DND-41 (cell line): ENCODE results near the gene KAT2A.

ENCODE experiments used
- ATAC-seq: fragments of 200-7000 bp; cut with Tn5 transposase; 3 replicates; pipeline ENCODE4 v1.9.1; 2021; ENCODE audit warnings: low read depth; ENCODE audit not compliant: insufficient read depth
- DNase-seq: peaks from one replicate; pipeline ENCODE4 v3.0.0-alpha.2; 2020
- H2AFZ ChIP-seq: 2 replicates; pipeline ENCODE4 v1.6.0; 2012; ENCODE audit warnings: low read depth, low read length
- H3K27ac ChIP-seq: 2 replicates; pipeline ENCODE4 v1.5.1; 2012; ENCODE audit warnings: low read length, inconsistent platforms
- H3K27me3 ChIP-seq: fragments of 200-600 bp; sonication (generic); 2 replicates; pipeline ENCODE4 v1.6.0; 2012; ENCODE audit warnings: low read length, mild to moderate bottlenecking, inconsistent platforms; ENCODE audit not compliant: insufficient read depth, poor library complexity
- H3K36me3 ChIP-seq: 2 replicates; pipeline ENCODE4 v1.5.1; 2012; ENCODE audit warnings: low read length, inconsistent platforms; ENCODE audit not compliant: insufficient read depth
- H3K4me1 ChIP-seq: 2 replicates; pipeline ENCODE4 v1.5.1; 2012; ENCODE audit warnings: mild to moderate bottlenecking, low read length; ENCODE audit not compliant: insufficient read depth
- H3K4me2 ChIP-seq: 2 replicates; pipeline ENCODE4 v1.6.0; 2012; ENCODE audit warnings: mild to moderate bottlenecking, moderate library complexity, low read length, inconsistent platforms; ENCODE audit not compliant: insufficient read depth
- H3K4me3 ChIP-seq, 2 experiments: fragments of 200-600 bp in 1 of 2; shearing (Covaris generic) in 1 of 2; 2 replicates each; pipeline ENCODE4 v1.5.1; 2012 to 2016; ENCODE audit warnings: inconsistent platforms in 2 of 2, low read length in 2 of 2, mild to moderate bottlenecking in 2 of 2, low read depth in 1 of 2, moderate library complexity in 1 of 2
- H3K79me2 ChIP-seq: 2 replicates; pipeline ENCODE4 v1.6.0; 2012; ENCODE audit warnings: low read length, inconsistent platforms; ENCODE audit not compliant: insufficient read depth
- H3K9ac ChIP-seq: 2 replicates; pipeline ENCODE4 v1.6.0; 2012; ENCODE audit warnings: low read depth, mild to moderate bottlenecking, inconsistent platforms, low read length, moderate library complexity
- H3K9me3 ChIP-seq: 2 replicates; pipeline ENCODE4 v1.5.1; 2012; ENCODE audit warnings: low read length, moderate library complexity, mild to moderate bottlenecking, inconsistent platforms; ENCODE audit not compliant: insufficient read depth, severe bottlenecking
- H4K20me1 ChIP-seq: 2 replicates; pipeline ENCODE4 v1.6.0; 2012; ENCODE audit warnings: low read length; ENCODE audit not compliant: insufficient read depth
- EZH2 ChIP-seq: IDR thresholded peaks from 3 replicates; pipeline ENCODE4 v1.6.1; 2012; ENCODE audit warnings: borderline replicate concordance, low read depth, mild to moderate bottlenecking, moderate library complexity, low read length, inconsistent platforms; ENCODE audit not compliant: severe bottlenecking
- TF ChIP-seq, protein P1 (sequence below): IDR thresholded peaks from 2 replicates; pipeline ENCODE4 v1.5.1; 2012; ENCODE audit warnings: borderline replicate concordance, low read length, moderate library complexity, mild to moderate bottlenecking; ENCODE audit not compliant: poor library complexity, severe bottlenecking; ENCODE audit errors: extremely low read depth

The KAT2A gene

DNA sequence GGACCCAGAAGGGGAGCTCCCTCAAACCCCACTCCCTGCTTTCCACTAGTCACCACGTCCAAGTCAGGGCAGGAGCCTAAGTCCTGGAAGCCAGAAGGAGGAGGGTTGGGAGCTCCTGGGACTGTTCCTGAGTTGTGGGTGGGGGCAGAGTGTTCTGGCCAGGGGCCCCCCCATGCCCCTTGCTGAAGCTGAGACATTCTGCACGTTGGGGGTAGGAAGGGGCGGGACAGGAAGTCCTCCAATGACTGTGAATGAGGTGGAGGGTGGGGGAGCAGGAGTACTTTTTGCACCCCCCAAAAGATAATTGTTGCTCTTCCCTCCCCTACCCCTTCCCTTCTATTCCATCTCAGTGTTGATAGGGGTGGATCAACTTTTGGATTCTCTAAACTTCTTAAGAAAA, 49.4 kb downstream of the KAT2A start:
- Histone ChIP-seq H3K4me2 (no peak overlapping the region), H3K4me3 (no peak overlapping the region), H3K9ac (no peak overlapping the region), H2AFZ (no peak overlapping the region), H3K36me3 (no peaks in the 10 kb centered on the region), H3K79me2 (no peaks in the 10 kb centered on the region), H3K4me1 (peaks cover 10% of the 10 kb centered on the region; the same call in 1 of the 2 replicates), H3K27ac (no peak overlapping the region), H3K9me3 (no peaks in the 10 kb centered on the region), H4K20me1 (no peaks in the 10 kb centered on the region), H3K27me3 (peaks cover 18% of the 10 kb centered on the region)
- DNase-seq (no peak), ATAC-seq (no peak)
- TF ChIP-seq EZH2: no peak
- TF ChIP-seq, protein P1, sequence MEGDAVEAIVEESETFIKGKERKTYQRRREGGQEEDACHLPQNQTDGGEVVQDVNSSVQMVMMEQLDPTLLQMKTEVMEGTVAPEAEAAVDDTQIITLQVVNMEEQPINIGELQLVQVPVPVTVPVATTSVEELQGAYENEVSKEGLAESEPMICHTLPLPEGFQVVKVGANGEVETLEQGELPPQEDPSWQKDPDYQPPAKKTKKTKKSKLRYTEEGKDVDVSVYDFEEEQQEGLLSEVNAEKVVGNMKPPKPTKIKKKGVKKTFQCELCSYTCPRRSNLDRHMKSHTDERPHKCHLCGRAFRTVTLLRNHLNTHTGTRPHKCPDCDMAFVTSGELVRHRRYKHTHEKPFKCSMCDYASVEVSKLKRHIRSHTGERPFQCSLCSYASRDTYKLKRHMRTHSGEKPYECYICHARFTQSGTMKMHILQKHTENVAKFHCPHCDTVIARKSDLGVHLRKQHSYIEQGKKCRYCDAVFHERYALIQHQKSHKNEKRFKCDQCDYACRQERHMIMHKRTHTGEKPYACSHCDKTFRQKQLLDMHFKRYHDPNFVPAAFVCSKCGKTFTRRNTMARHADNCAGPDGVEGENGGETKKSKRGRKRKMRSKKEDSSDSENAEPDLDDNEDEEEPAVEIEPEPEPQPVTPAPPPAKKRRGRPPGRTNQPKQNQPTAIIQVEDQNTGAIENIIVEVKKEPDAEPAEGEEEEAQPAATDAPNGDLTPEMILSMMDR: no peak

DNA sequence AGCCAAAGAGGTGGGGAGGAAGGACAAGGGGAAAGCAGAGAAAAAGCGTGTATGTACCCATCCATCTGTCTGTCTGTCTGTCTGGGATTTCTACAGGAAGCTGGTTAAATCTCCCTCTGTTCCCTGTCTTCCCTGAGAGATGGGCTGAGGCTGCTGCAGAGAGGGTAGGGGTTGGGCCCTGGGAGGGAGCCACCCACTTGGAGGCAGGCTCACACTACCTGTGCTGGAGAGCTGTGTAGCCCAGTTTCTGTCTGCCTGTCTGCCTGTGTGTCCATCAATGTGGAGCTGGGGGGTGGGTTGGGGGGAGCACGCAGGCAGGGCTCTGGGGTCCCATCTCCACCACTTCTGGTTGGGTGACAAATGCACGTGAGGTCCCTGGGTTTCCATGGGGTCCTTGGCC, 52.2 kb downstream of the KAT2A start:
- Histone ChIP-seq H3K9ac (no peak overlapping the region), H2AFZ (no peak overlapping the region), H3K9me3 (no peaks in the 10 kb centered on the region), H3K27ac (no peak overlapping the region), H3K27me3 (peaks cover 18% of the 10 kb centered on the region), H4K20me1 (no peaks in the 10 kb centered on the region), H3K36me3 (no peaks in the 10 kb centered on the region), H3K4me2 (no peak overlapping the region), H3K4me3 (no peak overlapping the region), H3K79me2 (no peaks in the 10 kb centered on the region), H3K4me1 (peaks cover 10% of the 10 kb centered on the region; the same call in 1 of the 2 replicates)
- DNase-seq (no peak), ATAC-seq (no peak)
- TF ChIP-seq, protein P1: no peak

DNA sequence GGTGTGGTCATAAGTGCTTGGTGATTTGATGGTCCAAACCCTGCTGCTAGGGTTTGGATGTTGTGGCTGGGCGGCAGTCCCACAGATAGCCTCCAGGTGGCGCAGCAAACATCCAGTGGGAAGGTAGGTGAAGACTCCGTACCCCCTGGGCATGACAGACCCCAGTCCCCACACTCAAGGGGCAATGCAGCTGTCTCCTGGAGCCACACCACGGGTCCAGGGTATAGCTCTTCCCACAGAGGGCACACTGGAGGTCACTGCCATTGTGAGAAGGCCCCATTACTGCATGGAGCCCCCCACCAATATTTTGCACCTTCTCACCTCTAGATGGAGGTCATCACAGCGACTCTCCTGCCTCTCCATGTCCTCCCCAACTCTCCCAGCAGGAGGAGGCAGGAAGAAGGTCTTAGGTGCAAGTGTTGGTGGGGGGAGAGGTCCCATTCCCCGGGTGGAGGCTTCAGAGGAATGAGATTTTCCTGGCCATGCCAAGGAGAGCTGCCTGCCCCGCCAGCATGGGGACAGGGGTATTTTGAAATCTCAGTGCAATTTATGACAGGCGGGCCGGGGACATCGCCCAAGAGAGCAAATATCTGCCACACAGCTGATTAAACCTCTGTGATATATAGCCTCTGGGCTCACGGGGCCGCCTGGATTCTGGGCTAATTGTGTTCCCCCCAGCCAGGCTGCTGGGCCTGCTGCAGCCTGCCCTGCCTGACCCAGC, 53.6 kb downstream of the KAT2A start:
- no peak overlapping the region for H3K4me2 ChIP-seq
- H3K4me1 ChIP-seq: peaks cover 10% of the 10 kb centered on the region; the same call in 1 of the 2 replicates
- ATAC-seq: peak; percentile 75
- peaks cover 11% of the 10 kb centered on the region for H3K27me3 ChIP-seq
- H3K79me2 ChIP-seq: no peaks in the 10 kb centered on the region
- H3K9ac ChIP-seq: no peak overlapping the region
- no peak overlapping the region for H3K27ac ChIP-seq
- no peak overlapping the region for H3K4me3 ChIP-seq
- no peaks in the 10 kb centered on the region for H4K20me1 ChIP-seq
- peak; percentile 72 for DNase-seq
- TF ChIP-seq, protein P1: peak; percentile 98
- TF ChIP-seq EZH2: no peak
- H3K9me3 ChIP-seq: no peaks in the 10 kb centered on the region
- no peaks in the 10 kb centered on the region for H3K36me3 ChIP-seq
- H2AFZ ChIP-seq: peak overlapping the region; percentile 71
